ENCODE data around the gene SMAP1. TPM values are rescaled to one million over a fixed set of nuclear protein-coding genes. Genes with fewer than 3 reads are reported as not detected.

Gene SMAP1
- total RNA-seq, 1 experiment from 2014 or later, result 25.5 TPM

GRCh38 chr6:70700922-70701876 is 33.5 kb downstream of the SMAP1 start:
- DNase-seq, result no peak
- Histone ChIP-seq H3K4me3 (ENCODE audit: insufficient read depth, low read depth, low read length) (no peak overlapping the region), H3K36me3 (replicated peaks; ENCODE audit: control insufficient read depth, insufficient read depth, low read length) (no peaks in the 10 kb centered on the region), H3K27me3 (ENCODE audit: control insufficient read depth, insufficient read depth, low read length) (no peaks in the 10 kb centered on the region)

- no peaks in the 10 kb centered on the region for H3K27me3 ChIP-seq (ENCODE audit: control insufficient read depth, insufficient read depth, low read length)
- no peak overlapping the region for H3K4me3 ChIP-seq (ENCODE audit: insufficient read depth, low read depth, low read length)
- no peaks in the 10 kb centered on the region for H3K36me3 ChIP-seq (replicated peaks; ENCODE audit: control insufficient read depth, insufficient read depth, low read length)
- DNase-seq, result no peak
These were observed 38.1 kb downstream of the SMAP1 start for GRCh38 chr6:70705772-70706171.

DNA sequence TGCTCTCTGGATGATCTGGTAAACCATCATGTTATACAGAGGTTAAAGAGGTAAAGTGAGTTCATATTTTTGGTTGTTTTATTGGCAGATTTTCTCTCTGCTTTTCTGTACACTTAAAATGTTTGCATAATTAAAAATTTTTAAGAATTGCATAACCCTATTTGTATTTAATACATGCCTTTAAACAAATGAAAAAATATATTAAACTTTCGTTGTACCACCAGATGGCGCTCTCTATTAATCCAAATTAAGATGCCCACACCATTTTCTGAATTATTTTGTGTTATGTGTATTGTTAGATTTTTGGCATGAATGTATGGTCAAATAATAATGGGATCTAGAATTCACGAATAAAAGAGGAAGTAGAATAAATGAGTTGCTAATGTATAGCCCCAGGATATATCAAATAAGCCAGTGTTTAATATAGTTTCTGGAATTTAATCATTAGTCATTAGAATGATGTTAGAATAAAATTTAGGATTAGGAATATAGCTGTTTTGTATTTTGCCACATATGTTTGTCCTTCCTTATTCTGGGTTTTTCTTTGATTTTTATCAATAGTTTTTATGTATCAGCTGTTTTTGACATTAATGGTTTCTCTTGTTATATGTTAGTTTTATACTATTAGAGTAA is 38.9 kb downstream of the SMAP1 start:
- no peaks in the 10 kb centered on the region for H3K27me3 ChIP-seq (ENCODE audit: control insufficient read depth, insufficient read depth, low read length)
- no peaks in the 10 kb centered on the region for H3K36me3 ChIP-seq (replicated peaks; ENCODE audit: control insufficient read depth, insufficient read depth, low read length)
- H3K4me3 ChIP-seq (ENCODE audit: insufficient read depth, low read depth, low read length), result no peak overlapping the region
- DNase-seq, result no peak

DNA sequence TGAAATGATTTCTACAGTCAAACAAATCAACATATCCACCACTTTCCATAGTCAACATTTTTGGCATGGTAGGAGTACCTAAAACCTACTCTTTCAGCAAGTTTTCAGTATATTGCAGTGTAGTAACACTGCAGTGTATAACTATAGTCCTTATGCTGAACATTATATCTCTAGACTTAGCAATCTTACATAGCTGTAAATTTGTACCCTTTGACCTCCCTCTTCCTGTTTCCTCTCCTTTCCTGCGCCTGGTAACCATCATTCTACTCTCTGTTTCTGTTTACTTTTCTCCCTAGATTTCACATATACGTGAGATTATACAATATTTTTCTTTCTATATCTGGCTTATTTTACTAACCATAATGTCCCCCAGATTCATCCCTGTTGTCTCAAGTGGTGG is 40.2 kb downstream of the SMAP1 start:
- H3K36me3 ChIP-seq (replicated peaks; ENCODE audit: control insufficient read depth, insufficient read depth, low read length), result no peaks in the 10 kb centered on the region
- no peak for DNase-seq
- H3K4me3 ChIP-seq (ENCODE audit: insufficient read depth, low read depth, low read length), result no peak overlapping the region
- H3K27me3 ChIP-seq (ENCODE audit: control insufficient read depth, insufficient read depth, low read length), result no peaks in the 10 kb centered on the region

- Histone ChIP-seq H3K27me3 (ENCODE audit: control insufficient read depth, insufficient read depth, low read length) (no peaks in the 10 kb centered on the region), H3K4me3 (ENCODE audit: insufficient read depth, low read depth, low read length) (no peak overlapping the region), H3K36me3 (replicated peaks; ENCODE audit: control insufficient read depth, insufficient read depth, low read length) (no peaks in the 10 kb centered on the region)
- DNase-seq, result no peak
These were observed 40.8 kb downstream of the SMAP1 start for GRCh38 chr6:70708448-70708847.

- Histone ChIP-seq H3K36me3 (replicated peaks; ENCODE audit: control insufficient read depth, insufficient read depth, low read length) (no peaks in the 10 kb centered on the region), H3K27me3 (ENCODE audit: control insufficient read depth, insufficient read depth, low read length) (no peaks in the 10 kb centered on the region), H3K4me3 (ENCODE audit: insufficient read depth, low read depth, low read length) (no peak overlapping the region)
- no peak for DNase-seq
These were observed 42.1 kb downstream of the SMAP1 start for GRCh38 chr6:70709826-70710225.

- Histone ChIP-seq H3K36me3 (replicated peaks; ENCODE audit: control insufficient read depth, insufficient read depth, low read length) (no peaks in the 10 kb centered on the region), H3K4me3 (ENCODE audit: insufficient read depth, low read depth, low read length) (no peak overlapping the region), H3K27me3 (ENCODE audit: control insufficient read depth, insufficient read depth, low read length) (no peaks in the 10 kb centered on the region)
- DNase-seq, result no peak
These were observed 47.1 kb downstream of the SMAP1 start for GRCh38 chr6:70714716-70715257.

DNA sequence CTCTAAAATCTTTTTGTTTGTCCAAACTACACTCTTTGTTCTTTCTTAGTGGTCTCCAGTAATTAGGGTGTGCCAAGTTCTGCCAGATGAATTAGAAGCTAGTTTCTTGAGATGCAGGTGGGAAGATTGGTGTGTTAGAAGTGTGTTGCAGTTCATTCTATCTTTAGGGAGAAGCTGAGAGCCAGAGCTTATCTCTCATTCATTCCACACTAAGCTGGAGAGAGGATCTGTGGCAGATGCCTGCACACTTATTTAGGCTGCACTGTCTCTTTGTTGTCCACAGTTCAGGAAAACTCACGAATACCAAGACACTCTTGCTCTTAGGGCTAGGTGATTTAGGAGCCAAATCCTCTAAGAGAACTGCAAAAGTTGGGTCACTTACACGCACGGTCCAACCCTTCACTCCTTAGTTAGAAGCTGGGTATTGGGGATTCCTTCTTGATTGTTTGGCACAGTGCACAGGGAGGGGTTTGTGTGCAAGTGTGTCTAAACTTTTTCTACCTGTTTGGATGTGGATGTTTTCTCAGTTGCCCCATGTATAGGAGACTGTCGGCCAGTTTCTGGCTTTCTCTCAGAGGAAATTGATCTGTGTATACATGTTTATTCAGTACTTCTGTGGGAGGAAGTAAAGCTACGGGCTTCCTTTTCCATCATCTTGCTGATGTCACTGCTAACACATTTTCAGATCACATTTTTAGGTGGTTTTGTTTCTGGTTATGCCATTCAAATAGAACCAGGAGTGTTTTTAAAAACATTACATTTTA is 49.5 kb downstream of the SMAP1 start:
- no peak overlapping the region for H3K4me3 ChIP-seq (ENCODE audit: insufficient read depth, low read depth, low read length)
- DNase-seq, result no peak
- no peaks in the 10 kb centered on the region for H3K27me3 ChIP-seq (ENCODE audit: control insufficient read depth, insufficient read depth, low read length)
- H3K36me3 ChIP-seq (replicated peaks; ENCODE audit: control insufficient read depth, insufficient read depth, low read length), result no peaks in the 10 kb centered on the region

- H3K4me3 ChIP-seq (ENCODE audit: insufficient read depth, low read depth, low read length), result no peak overlapping the region
- no peaks in the 10 kb centered on the region for H3K27me3 ChIP-seq (ENCODE audit: control insufficient read depth, insufficient read depth, low read length)
- DNase-seq, result no peak
- no peaks in the 10 kb centered on the region for H3K36me3 ChIP-seq (replicated peaks; ENCODE audit: control insufficient read depth, insufficient read depth, low read length)
These were observed 56.8 kb downstream of the SMAP1 start for GRCh38 chr6:70724524-70724923.

DNA sequence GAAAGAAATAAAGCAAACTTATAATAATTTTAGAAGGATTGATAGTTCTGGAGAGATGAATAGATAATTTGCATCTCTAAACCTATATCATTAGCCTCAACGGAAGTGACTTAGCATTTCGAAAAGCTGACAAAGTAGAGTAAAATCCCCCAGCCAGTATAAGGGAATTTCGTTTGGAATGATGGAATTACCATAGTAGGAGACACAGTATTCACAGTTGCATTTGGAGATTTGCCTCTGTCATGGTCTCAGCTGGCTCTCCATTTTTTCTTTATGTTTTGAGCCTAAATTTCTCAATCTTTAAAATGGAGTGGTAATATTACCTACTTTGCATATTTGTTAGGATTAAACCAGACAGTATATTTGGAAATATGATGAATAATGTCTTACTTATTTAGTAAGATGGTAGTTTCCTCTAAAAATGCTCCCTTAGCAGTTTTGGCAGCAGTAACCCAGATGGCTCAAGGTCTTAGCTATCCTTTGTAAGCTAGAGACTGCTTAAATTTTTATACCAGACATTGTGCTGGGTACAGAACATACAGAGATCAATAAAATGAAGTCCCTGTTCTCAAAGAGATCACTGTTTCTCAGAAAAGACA is 58.2 kb downstream of the SMAP1 start:
- H3K27me3 ChIP-seq (ENCODE audit: control insufficient read depth, insufficient read depth, low read length), result no peaks in the 10 kb centered on the region
- H3K4me3 ChIP-seq (ENCODE audit: insufficient read depth, low read depth, low read length), result no peak overlapping the region
- peak; percentile 12 for DNase-seq
- no peaks in the 10 kb centered on the region for H3K36me3 ChIP-seq (replicated peaks; ENCODE audit: control insufficient read depth, insufficient read depth, low read length)

GRCh38 chr6:70734381-70734780 is 66.7 kb downstream of the SMAP1 start:
- Histone ChIP-seq H3K36me3 (replicated peaks; ENCODE audit: control insufficient read depth, insufficient read depth, low read length) (no peaks in the 10 kb centered on the region), H3K4me3 (ENCODE audit: insufficient read depth, low read depth, low read length) (no peak overlapping the region), H3K27me3 (ENCODE audit: control insufficient read depth, insufficient read depth, low read length) (no peaks in the 10 kb centered on the region)
- no peak for DNase-seq

DNA sequence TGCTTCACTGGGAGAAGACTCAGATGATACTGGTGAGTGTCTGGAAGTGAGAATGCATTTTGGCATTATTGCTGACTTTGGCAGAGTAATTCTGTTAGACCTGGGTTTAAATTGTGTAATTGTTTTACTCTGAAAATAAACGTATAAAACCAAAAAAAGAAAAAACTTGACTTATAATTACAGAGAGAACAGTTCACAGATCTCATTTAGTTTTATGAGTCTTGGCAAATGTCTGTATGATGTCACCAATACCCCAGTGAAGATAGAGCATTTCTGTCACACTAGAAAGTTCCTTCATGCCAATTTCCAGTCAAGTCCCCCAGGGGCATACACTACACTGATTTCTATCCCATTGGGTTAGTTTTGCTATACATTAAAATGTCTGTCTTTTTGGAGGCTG is 67.3 kb downstream of the SMAP1 start:
- no peak overlapping the region for H3K4me3 ChIP-seq (ENCODE audit: insufficient read depth, low read depth, low read length)
- no peaks in the 10 kb centered on the region for H3K27me3 ChIP-seq (ENCODE audit: control insufficient read depth, insufficient read depth, low read length)
- DNase-seq, result no peak
- no peaks in the 10 kb centered on the region for H3K36me3 ChIP-seq (replicated peaks; ENCODE audit: control insufficient read depth, insufficient read depth, low read length)

DNA sequence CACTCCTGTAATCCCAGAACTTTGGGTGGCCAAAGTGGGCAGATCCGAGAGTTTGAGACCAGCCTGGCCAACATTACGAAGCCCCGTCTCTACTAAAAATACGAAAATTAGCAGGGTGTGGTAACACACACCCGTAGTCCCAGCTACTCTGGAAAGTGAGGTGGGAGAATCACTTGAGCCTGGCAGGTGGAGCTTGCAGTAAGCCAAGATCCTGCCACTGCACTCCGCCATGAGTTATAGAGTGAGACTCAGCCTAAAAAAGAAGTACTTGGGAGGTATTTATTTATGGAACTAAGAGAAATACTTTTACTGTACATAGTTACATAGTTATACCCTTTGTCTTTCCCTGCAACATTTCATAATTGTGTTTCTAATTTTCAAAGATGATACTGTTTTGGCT is 67.8 kb downstream of the SMAP1 start:
- Histone ChIP-seq H3K36me3 (replicated peaks; ENCODE audit: control insufficient read depth, insufficient read depth, low read length) (no peaks in the 10 kb centered on the region), H3K4me3 (ENCODE audit: insufficient read depth, low read depth, low read length) (no peak overlapping the region), H3K27me3 (ENCODE audit: control insufficient read depth, insufficient read depth, low read length) (no peaks in the 10 kb centered on the region)
- no peak for DNase-seq

DNA sequence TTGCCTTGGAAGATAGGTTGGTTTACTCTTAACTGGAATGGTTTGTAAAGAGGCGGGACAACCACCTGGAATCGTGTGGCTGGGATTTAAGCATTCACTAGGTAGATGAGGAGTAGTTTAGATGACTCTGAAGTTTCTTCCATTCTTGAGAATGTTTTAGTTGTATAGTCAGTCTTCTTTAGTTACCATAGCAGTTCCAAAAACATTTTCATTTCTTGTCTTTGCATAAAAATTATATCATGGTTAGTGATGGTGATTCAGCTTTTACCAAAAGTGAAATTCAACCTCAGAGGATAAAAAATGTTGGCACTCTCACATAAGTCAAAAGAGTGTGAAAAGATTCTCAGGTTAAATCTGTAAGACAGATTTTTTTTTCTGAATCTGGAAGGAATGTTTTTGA is 70.3 kb downstream of the SMAP1 start:
- Histone ChIP-seq H3K27me3 (ENCODE audit: control insufficient read depth, insufficient read depth, low read length) (no peaks in the 10 kb centered on the region), H3K4me3 (ENCODE audit: insufficient read depth, low read depth, low read length) (no peak overlapping the region), H3K36me3 (replicated peaks; ENCODE audit: control insufficient read depth, insufficient read depth, low read length) (peaks cover 3% of the 10 kb centered on the region; the same call in 1 of the 2 replicates)
- no peak for DNase-seq
